Esophagus squamous epithelium (tissue), 4 donors: ENCODE data around the gene SERTAD1.

Experiments used
- POLR2A ChIP-seq, 4 donors: fragments of 450-650 bp; IDR thresholded peaks; one replicate each; pipeline ENCODE4 v1.6.1; 2017; ENCODE audit warnings: antibody characterized with exemption in 4 of 4, mild to moderate bottlenecking in 4 of 4, moderate library complexity in 3 of 4
- TF ChIP-seq, protein P1 (sequence below), 6 experiments: fragments of 450-650 bp in 4 of 6; fragments of 200-600 bp in 2 of 6; sonication (generic) in 2 of 6; IDR thresholded peaks; one replicate each; pipeline ENCODE4 v1.5.1; 2016 to 2019; ENCODE audit warnings: antibody characterized with exemption in 6 of 6, mild to moderate bottlenecking in 4 of 6, moderate library complexity in 4 of 6

DNA sequence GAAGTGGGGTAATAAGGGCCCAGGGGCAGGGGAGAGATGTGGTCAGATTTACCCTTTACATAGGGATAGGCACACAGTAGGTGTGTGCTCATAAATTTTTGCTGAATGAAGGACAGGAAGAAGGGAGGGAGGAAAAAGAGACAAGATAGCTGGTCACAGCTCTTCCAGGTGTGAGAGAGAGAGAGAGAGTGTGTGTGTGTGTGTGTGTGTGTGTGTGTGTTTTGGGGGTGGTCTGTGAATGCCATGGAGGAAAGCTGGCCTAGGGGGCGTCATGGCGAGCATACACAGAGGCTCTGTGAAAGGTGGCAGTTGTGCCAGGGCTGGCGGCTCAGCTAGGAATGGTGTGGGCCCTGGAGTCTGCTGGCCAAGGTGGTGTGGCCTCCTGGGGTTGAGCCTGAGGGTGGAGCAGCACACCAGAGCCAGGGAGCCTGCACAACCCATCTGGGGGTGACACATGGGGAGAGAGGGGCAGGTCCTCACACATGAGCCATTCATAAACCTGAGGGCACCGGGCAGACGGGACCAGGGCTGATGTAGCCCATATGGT is 6.7 kb downstream of the SERTAD1 start:
- TF ChIP-seq, protein P1, sequence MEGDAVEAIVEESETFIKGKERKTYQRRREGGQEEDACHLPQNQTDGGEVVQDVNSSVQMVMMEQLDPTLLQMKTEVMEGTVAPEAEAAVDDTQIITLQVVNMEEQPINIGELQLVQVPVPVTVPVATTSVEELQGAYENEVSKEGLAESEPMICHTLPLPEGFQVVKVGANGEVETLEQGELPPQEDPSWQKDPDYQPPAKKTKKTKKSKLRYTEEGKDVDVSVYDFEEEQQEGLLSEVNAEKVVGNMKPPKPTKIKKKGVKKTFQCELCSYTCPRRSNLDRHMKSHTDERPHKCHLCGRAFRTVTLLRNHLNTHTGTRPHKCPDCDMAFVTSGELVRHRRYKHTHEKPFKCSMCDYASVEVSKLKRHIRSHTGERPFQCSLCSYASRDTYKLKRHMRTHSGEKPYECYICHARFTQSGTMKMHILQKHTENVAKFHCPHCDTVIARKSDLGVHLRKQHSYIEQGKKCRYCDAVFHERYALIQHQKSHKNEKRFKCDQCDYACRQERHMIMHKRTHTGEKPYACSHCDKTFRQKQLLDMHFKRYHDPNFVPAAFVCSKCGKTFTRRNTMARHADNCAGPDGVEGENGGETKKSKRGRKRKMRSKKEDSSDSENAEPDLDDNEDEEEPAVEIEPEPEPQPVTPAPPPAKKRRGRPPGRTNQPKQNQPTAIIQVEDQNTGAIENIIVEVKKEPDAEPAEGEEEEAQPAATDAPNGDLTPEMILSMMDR (IDR thresholded peaks at IDR 0.05), result no peak
- no peak for TF ChIP-seq POLR2A (IDR thresholded peaks at IDR 0.05)
